OCI-LY1 (cell line): Measurements from ENCODE around the gene SLCO4A1.

Source experiments
- H2AFZ ChIP-seq: fragments of 200-600 bp; sonication (generic), shearing (Covaris generic); 2 replicates; pipeline ENCODE4 v1.6.0; 2014; ENCODE audit warnings: antibody characterized with exemption, mild to moderate bottlenecking, low read length
- H3F3A ChIP-seq: fragments of 200-600 bp; sonication (generic), shearing (Covaris generic); 2 replicates; pipeline ENCODE4 v1.6.0; 2014; ENCODE audit warnings: mild to moderate bottlenecking, antibody characterized with exemption, low read length, moderate library complexity; ENCODE audit not compliant: insufficient read depth
- H3K27ac ChIP-seq: fragments of 200-600 bp; sonication (generic); 2 replicates; pipeline ENCODE4 v1.5.1; 2014; ENCODE audit warnings: low read length, mixed run types, mild to moderate bottlenecking, low read depth; ENCODE audit not compliant: poor library complexity, severe bottlenecking
- H3K27me3 ChIP-seq: fragments of 200-600 bp; sonication (generic); 2 replicates; pipeline ENCODE4 v1.6.0; 2014; ENCODE audit warnings: antibody characterized with exemption, mild to moderate bottlenecking, low read length, moderate library complexity; ENCODE audit not compliant: insufficient read depth
- H3K36me3 ChIP-seq: fragments of 200-600 bp; sonication (generic); 2 replicates; pipeline ENCODE4 v1.6.1; 2014; ENCODE audit warnings: mild to moderate bottlenecking, antibody characterized with exemption, low read length, moderate library complexity, mixed read lengths; ENCODE audit not compliant: insufficient read depth
- H3K4me1 ChIP-seq: fragments of 200-600 bp; sonication (generic); 2 replicates; pipeline ENCODE4 v1.5.1; 2014; ENCODE audit warnings: mild to moderate bottlenecking, low read length, moderate library complexity; ENCODE audit not compliant: insufficient read depth, severe bottlenecking
- H3K4me2 ChIP-seq: fragments of 200-600 bp; sonication (generic), shearing (Covaris generic); 2 replicates; pipeline ENCODE4 v1.6.1; 2014; ENCODE audit warnings: low read length
- H3K4me3 ChIP-seq: fragments of 200-600 bp; sonication (generic); 2 replicates; pipeline ENCODE4 v1.5.1; 2014; ENCODE audit warnings: low read length, low read depth, mild to moderate bottlenecking, mixed read lengths; ENCODE audit not compliant: poor library complexity, severe bottlenecking
- H3K79me2 ChIP-seq: fragments of 200-600 bp; shearing (Covaris generic); 2 replicates; pipeline ENCODE4 v1.6.1; 2016; ENCODE audit warnings: mixed run types, low read length, mixed read lengths; ENCODE audit not compliant: insufficient read depth
- H3K9ac ChIP-seq: fragments of 200-600 bp; sonication (generic), shearing (Covaris generic); 2 replicates; pipeline ENCODE4 v1.6.1; 2014; ENCODE audit warnings: mild to moderate bottlenecking, low read length, mixed read lengths
- H3K9me2 ChIP-seq: fragments of 200-600 bp; sonication (generic), shearing (Covaris generic); 2 replicates; pipeline ENCODE4 v1.6.1; 2014; ENCODE audit warnings: low read depth, mild to moderate bottlenecking, low read length, mixed read lengths
- H3K9me3 ChIP-seq: fragments of 200-600 bp; shearing (Covaris generic); 2 replicates; pipeline ENCODE4 v1.6.1; 2014; ENCODE audit warnings: low read length, mixed read lengths
- H4K20me1 ChIP-seq: fragments of 200-600 bp; sonication (generic), shearing (Covaris generic); 2 replicates; pipeline ENCODE4 v1.6.0; 2016; ENCODE audit warnings: mild to moderate bottlenecking, low read length; ENCODE audit not compliant: insufficient read depth
- EZH2 ChIP-seq: fragments of 200-600 bp; sonication (generic), shearing (Covaris generic); IDR thresholded peaks from 2 replicates; pipeline ENCODE4 v1.8.0; 2017; ENCODE audit warnings: borderline replicate concordance, mixed run types, mild to moderate bottlenecking, antibody characterized with exemption, low read length, moderate library complexity, mixed read lengths
- TF ChIP-seq, protein P1 (sequence below): fragments of 200-600 bp; sonication (generic), shearing (Covaris generic); IDR thresholded peaks from 2 replicates; pipeline ENCODE4 v1.5.1; 2017; ENCODE audit warnings: mild to moderate bottlenecking, antibody characterized with exemption, low read length, moderate library complexity, mixed read lengths

SLCO4A1 gene

DNA sequence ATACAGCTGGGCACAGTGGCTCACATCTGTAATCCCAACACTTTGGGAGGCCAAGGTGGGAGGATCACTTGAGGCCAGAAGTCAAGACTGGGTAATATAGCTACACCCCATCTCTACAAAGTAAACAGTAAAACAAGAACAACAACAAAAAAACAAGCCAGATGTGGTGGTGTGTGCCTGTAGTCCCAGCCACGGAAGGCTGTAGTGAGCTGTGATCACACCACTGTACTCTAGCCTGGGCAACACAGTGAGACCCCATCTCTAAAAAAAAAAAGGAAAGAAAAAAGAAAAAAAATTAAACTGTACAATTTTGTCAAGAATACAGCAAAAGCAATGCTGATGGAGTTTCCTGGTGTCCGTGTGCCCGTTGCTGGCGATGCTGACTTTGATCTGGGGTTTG is 47.2 kb upstream of the SLCO4A1 start:
- no peaks in the 10 kb centered on the region for H3K9me3 ChIP-seq
- no peak overlapping the region for H3K9ac ChIP-seq
- H3K27me3 ChIP-seq: no peaks in the 10 kb centered on the region
- no peaks in the 10 kb centered on the region for H3K4me1 ChIP-seq
- no peaks in the 10 kb centered on the region for H4K20me1 ChIP-seq
- TF ChIP-seq, protein P1, sequence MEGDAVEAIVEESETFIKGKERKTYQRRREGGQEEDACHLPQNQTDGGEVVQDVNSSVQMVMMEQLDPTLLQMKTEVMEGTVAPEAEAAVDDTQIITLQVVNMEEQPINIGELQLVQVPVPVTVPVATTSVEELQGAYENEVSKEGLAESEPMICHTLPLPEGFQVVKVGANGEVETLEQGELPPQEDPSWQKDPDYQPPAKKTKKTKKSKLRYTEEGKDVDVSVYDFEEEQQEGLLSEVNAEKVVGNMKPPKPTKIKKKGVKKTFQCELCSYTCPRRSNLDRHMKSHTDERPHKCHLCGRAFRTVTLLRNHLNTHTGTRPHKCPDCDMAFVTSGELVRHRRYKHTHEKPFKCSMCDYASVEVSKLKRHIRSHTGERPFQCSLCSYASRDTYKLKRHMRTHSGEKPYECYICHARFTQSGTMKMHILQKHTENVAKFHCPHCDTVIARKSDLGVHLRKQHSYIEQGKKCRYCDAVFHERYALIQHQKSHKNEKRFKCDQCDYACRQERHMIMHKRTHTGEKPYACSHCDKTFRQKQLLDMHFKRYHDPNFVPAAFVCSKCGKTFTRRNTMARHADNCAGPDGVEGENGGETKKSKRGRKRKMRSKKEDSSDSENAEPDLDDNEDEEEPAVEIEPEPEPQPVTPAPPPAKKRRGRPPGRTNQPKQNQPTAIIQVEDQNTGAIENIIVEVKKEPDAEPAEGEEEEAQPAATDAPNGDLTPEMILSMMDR: no peak
- no peak for TF ChIP-seq EZH2
- H3K9me2 ChIP-seq: no peaks in the 10 kb centered on the region
- no peak overlapping the region for H3K4me3 ChIP-seq
- H3K27ac ChIP-seq: no peak overlapping the region
- H3K36me3 ChIP-seq: no peaks in the 10 kb centered on the region
- H3F3A ChIP-seq: no peaks in the 10 kb centered on the region
- H2AFZ ChIP-seq: no peak overlapping the region
- H3K4me2 ChIP-seq: no peak overlapping the region
- H3K79me2 ChIP-seq: no peaks in the 10 kb centered on the region

GRCh38 chr20:62595491-62595890 is 46.8 kb upstream of the SLCO4A1 start:
- Histone ChIP-seq H3K79me2 (no peaks in the 10 kb centered on the region), H3K9ac (no peak overlapping the region), H3F3A (no peaks in the 10 kb centered on the region), H2AFZ (no peak overlapping the region), H3K4me3 (no peak overlapping the region), H3K27me3 (no peaks in the 10 kb centered on the region), H4K20me1 (no peaks in the 10 kb centered on the region), H3K27ac (no peak overlapping the region), H3K4me1 (no peaks in the 10 kb centered on the region), H3K4me2 (no peak overlapping the region), H3K36me3 (no peaks in the 10 kb centered on the region), H3K9me3 (no peaks in the 10 kb centered on the region), H3K9me2 (no peaks in the 10 kb centered on the region)
- TF ChIP-seq EZH2: no peak
- TF ChIP-seq, protein P1: no peak

GRCh38 chr20:62596486-62596885 is 45.8 kb upstream of the SLCO4A1 start:
- Histone ChIP-seq H3K79me2 (no peaks in the 10 kb centered on the region), H4K20me1 (no peaks in the 10 kb centered on the region), H3K4me3 (no peak overlapping the region), H3K9ac (no peak overlapping the region), H3K27ac (no peak overlapping the region), H3K4me1 (no peaks in the 10 kb centered on the region), H3K4me2 (no peak overlapping the region), H2AFZ (no peak overlapping the region), H3K36me3 (no peaks in the 10 kb centered on the region), H3K27me3 (no peaks in the 10 kb centered on the region), H3K9me3 (no peaks in the 10 kb centered on the region), H3F3A (no peaks in the 10 kb centered on the region), H3K9me2 (no peaks in the 10 kb centered on the region)
- TF ChIP-seq, protein P1: no peak
- no peak for TF ChIP-seq EZH2
